Stimulated activated CD8-positive, alpha-beta memory T cell treated with anti-CD3 and anti-CD28 coated beads, Interleukin-15, amount 100 ng/mL, for 1 hour (primary cell): ENCODE measurements around the gene DCAF15.

Experiments used
- DNase-seq: peaks from one replicate; pipeline ENCODE4 v3.0.0-alpha.2; 2020; ENCODE audit warnings: low read depth

DCAF15 gene

GRCh38 chr19:13976446-13976845 is 24.1 kb downstream of the DCAF15 start:
- DNase-seq: no peak

DNA sequence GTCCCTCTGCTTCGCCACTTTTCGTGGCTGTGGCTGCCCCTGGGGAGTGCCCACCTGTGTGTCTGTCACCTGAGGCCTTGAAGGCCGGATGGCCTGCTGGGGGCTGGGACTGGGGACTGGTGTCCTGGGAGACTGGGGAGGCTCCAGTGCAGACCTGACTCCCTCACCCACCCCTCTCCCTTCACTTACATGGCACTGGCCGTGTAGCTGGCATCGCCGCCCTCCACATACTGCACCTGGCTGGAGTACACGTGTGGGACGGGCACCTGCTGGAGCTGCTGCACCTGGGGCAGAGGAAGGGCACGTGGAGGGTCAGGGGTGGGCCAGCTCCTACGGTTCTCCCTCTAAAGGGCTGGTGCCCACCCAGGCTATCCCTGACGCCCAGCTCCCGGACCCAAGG is 25.5 kb downstream of the DCAF15 start:
- DNase-seq: no peak

GRCh38 chr19:13978351-13979243 is 26.3 kb downstream of the DCAF15 start:
- DNase-seq: no peak

GRCh38 chr19:13979244-13979615 is 26.9 kb downstream of the DCAF15 start:
- DNase-seq: no peak

GRCh38 chr19:13979686-13980085 is 27.4 kb downstream of the DCAF15 start:
- DNase-seq: no peak

DNA sequence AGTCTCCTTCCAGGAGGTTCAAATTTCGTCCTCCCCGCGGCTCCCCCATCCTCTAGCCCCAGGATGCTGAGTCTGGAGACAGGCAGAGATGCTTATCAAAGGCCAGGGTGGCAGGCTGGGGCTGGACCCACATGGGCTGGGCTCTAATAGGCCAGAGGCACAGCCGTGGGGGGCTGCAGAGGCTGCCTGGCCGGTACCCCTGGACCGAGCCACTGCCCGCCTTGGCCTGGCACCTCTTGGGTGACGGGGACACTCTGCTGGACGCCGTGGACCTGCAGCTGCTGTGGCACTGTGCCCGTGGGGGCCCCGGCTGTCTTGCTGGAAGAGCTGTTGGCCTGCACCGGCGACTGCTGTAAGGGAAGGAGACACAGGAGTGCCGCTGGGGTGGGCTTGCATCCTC is 28.0 kb downstream of the DCAF15 start:
- DNase-seq: no peak

DNA sequence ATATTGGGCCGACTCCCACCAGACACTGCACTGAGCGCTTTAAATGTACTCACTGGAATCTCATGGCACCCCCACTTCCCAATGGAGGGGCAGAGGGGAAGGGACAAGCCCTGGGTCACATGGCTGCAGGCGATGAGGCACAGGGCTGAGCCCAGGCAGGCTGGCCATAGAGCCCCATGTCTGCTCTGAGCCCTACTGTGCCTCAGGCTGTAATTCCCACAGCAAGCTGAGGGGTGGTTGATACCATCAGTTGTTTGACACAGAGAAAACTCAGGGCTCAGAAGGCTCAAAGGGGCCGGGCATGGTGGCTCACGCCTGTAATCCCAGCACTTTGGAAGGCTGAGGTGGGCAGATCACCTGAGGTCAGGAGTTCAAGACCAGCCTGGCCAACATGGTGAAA is 28.7 kb downstream of the DCAF15 start:
- DNase-seq: no peak

DNA sequence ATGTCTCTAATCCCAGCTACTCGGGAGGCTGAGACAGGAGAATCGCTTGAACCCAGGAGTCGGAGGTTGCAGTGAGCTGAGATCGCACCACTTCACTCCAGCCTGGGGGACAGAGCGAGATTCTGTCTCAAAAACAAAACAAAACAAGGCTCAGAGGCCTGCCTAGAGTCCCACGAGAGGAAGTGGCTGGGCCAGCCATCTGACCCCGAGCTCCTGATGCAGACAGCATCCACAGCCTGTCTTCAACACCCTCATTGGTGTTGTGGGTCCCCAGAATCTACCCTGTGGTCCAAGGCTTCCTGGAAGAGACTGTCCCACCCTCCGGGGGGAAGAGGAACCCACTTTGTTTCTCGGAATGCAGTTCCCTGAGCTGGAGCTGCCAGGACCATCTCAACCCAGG is 29.2 kb downstream of the DCAF15 start:
- DNase-seq: no peak

DNA sequence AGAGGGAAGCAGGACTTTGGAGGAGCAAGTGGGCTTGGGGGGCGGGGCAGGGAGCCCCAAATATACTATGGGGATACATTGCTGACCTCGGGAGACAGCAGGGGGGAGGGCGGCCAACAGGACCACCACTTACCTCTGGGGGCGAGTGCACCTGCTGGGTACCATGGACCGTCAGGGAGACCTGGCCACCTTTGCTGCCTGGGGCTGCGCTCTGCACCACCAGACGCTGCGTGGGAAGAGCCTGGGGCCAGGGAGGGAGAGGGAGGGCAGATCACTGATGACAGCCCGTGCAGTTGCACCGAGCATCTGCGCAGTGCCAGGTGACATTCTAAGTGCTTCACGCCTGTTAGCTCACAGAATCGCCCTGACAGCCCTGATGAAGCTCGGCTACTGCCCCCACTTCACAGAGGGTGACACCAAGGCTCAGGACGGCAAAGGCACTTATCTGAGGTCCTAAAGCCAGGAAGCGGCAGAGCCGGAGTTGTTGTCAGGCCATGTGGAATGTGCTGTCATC is 29.7 kb downstream of the DCAF15 start:
- no peak for DNase-seq

GRCh38 chr19:13982773-13983172 is 30.5 kb downstream of the DCAF15 start:
- no peak for DNase-seq

DNA sequence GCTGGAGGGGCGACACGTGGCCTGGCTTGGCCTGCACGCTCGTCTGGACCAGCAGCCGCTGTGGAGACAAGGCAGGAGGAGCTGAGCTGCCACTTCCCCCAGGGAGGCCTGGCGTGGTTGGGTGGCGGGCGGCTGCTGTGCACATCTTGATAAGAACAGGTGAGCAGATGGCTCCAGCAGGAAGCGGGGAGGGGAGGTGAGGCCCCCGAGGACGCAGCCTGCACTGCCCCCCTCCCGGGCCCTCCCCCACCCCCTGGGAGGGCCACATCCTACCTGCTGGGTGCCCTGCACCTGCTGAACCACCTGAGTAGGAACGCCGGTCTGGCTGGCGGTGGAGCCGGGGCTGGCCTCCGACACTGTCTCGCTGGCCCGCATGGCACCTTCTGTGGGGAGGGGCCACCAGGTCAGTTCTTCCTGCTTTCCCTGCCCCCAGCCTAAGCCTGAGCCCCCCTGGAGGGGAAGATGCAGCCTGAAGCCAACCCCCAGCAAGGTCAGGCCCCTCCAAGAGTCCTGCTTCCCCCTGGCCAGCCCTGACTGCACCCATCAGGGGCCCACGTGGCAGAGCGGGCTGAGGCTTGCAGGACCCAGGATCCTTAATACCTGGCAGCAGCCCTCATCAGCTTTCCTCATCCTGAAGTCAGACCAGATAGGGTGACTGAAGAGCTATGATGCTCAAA is 31.0 kb downstream of the DCAF15 start:
- no peak for DNase-seq

GRCh38 chr19:13984186-13984585 is 31.9 kb downstream of the DCAF15 start:
- no peak for DNase-seq

- DNase-seq: no peak
Observed at GRCh38 chr19:13984875-13985741, 32.8 kb downstream of the DCAF15 start.

DNA sequence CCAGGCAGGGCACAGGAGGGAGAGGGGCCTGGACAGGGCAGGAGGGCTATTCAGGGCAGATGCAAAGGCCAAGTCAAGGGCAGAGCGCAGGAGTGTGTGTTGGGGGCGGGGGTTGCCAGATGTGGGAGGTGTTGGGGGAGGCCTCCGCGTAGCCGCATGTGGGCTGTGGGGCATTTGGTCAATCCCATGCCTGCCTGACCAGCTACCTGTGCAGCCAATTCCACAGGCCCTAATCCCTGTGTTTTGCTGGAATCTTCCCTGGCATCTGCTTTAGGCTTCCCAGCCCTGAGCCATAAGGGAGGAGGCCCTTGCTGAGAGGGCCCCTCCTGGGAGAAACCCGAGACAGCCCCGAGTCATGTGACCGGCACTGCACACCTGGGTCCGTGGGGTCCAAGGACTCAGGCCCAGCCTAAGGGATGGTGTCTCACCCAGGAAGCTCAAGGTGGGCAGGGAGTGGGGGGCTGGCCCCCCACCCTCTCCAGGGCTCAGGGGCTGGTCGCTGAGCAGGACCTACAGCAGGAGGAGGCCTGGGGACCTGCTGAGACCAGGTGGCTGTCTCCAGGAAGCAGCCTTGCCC is 33.5 kb downstream of the DCAF15 start:
- no peak for DNase-seq

- peak; percentile 96 for DNase-seq
Observed at GRCh38 chr19:13986348-13986904, 34.1 kb downstream of the DCAF15 start.

DNA sequence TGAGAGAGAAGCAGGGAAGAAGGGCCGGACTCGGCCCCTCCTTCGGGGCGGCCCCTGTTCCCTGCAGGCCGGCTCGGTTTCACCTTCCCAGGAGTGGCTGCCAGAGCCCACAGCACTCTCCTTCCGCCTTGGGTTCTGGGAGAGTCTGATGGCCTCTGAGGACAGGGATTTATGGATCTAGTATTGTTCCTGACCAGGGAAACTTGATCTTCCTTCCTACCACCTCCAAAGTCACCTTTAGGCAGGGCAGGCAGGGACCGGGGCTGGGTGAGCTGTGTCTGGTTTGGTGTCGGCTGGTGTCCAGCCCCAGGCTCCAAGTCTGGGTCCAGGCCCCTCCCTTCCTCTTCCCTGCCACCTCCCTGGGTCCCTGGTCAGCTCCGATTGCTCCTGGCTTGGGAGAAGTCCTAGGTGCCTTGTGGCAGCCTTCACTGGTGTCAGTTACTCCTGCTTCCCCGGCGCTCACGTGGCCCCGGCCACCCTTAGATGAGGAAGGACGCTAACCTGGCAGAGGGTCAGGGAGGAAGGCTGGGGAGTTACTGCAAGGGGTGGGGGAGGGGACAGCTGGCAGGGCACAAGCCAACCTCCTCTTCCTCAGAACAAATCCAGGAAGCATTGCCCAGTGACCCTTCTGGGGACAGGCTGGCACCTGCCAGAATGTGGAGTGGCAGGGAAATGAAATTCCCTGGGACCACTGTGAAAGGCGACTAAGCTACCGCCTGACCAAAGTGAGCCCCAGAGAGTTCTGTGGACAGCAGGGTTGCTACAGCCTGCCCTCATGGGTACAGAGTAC is 35.0 kb downstream of the DCAF15 start:
- no peak for DNase-seq

GRCh38 chr19:13989487-13989886 is 37.2 kb downstream of the DCAF15 start:
- DNase-seq: no peak

GRCh38 chr19:13990085-13990484 is 37.8 kb downstream of the DCAF15 start:
- DNase-seq: no peak

- DNase-seq: no peak
Observed at GRCh38 chr19:13992025-13992424, 39.7 kb downstream of the DCAF15 start.

DNA sequence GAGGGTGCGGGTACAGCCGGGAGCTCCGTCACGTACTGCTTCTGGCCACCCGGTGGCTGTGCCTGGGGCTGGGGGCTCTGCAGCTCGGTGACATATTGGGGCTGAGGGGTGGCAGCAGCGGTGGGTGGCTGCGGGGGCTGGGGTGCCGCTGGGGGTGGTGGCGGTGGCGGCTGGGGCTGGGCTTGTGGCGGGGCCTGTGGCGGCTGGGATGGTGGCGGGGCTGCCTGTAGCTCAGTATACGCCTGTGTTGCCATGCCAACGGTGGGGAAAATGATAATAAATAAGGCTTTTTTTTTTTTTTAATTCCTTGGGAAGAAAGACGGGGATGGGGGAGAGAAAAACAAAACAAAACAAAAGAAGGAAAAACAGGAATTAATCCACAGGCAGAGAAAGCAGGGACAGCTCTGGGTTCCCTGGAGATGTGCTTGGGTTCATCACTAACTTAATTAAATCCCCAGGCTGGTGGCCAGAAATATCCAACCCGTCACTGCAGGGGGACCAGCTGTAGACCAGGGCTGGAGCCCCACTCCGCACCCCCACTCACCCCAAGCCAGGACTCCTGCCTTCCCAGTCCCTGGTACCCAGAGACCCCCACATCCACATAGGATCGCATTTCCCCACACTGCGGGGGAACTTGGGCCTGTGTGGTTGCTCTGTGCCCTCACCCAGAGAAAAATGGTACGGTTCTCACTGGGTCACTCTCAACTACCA is 41.4 kb downstream of the DCAF15 start:
- DNase-seq: no peak
